HEK293 (cell line): Measurements from ENCODE around the gene PAK4.

Experiments
- CTCF ChIA-PET: fragments of 350-600 bp; formaldehyde crosslinking; extraction: SDS; loops from one replicate; lab custom pipeline; 2021; ENCODE audit warnings: antibody characterized with exemption; lab: Yijun Ruan, JAX
- POLR2A ChIA-PET: fragments of 300-600 bp; formaldehyde crosslinking; extraction: SDS; loops from one replicate; lab custom pipeline; 2020; ENCODE audit warnings: antibody characterized with exemption, inconsistent platforms; lab: Yijun Ruan, JAX
- H3K27ac ChIP-seq: fragments of 200-500 bp; sonication (Bioruptor generic); 2 replicates; pipeline ENCODE4 v1.5.1; 2014; ENCODE audit warnings: low read depth, low read length, control low read depth, inconsistent platforms; ENCODE audit errors: extremely low read depth
- H3K36me3 ChIP-seq, 2 experiments: fragments of 200-500 bp in 1 of 2; sonication (Bioruptor generic) in 1 of 2; 1 replicate in 1 of 2; 2 replicates in 1 of 2; pipeline ENCODE4 v1.5.1; 2014 to 2017; ENCODE audit warnings: inconsistent platforms in 2 of 2, low read length in 2 of 2; ENCODE audit not compliant: control insufficient read depth in 2 of 2, insufficient read depth in 1 of 2
- H3K4me1 ChIP-seq: fragments of 200-500 bp; sonication (Bioruptor generic); 2 replicates; pipeline ENCODE4 v1.5.1; 2014; ENCODE audit warnings: mild to moderate bottlenecking, low read length, inconsistent platforms; ENCODE audit not compliant: control insufficient read depth, insufficient read depth
- H3K4me3 ChIP-seq: 2 replicates; pipeline ENCODE4 v1.5.1; 2011; ENCODE audit warnings: low read depth, mild to moderate bottlenecking, control low read depth, low read length, moderate library complexity
- H3K9me3 ChIP-seq: fragments of 200-500 bp; sonication (Bioruptor generic); 2 replicates; pipeline ENCODE4 v1.5.1; 2014; ENCODE audit warnings: low read depth, low read length, inconsistent platforms; ENCODE audit not compliant: control insufficient read depth, insufficient read depth
- GLI4 ChIP-seq: fragments of 450-650 bp; formaldehyde crosslinking; IDR thresholded peaks from 2 replicates; pipeline ENCODE4 v1.5.1; 2016; ENCODE audit warnings: missing biosample characterization, missing genetic modification characterization
- HOXA7 ChIP-seq: sonication (generic); formaldehyde crosslinking; IDR thresholded peaks from 2 replicates; pipeline ENCODE4 v1.8.1; 2022; ENCODE audit warnings: missing genetic modification reagents, borderline replicate concordance
- KLF10 ChIP-seq: fragments of 450-650 bp; IDR thresholded peaks from 2 replicates; pipeline ENCODE4 v1.5.1; 2018; ENCODE audit warnings: missing biosample characterization, mild to moderate bottlenecking, missing genetic modification characterization
- OVOL3 ChIP-seq: fragments of 450-650 bp; formaldehyde crosslinking; IDR thresholded peaks from 2 replicates; pipeline ENCODE4 v1.5.1; 2016; ENCODE audit warnings: missing biosample characterization, missing genetic modification characterization
- SALL2 ChIP-seq: fragments of 450-650 bp; formaldehyde crosslinking; IDR thresholded peaks from 2 replicates; pipeline ENCODE4 v1.5.0; 2017; ENCODE audit warnings: missing biosample characterization, mild to moderate bottlenecking, missing genetic modification characterization, borderline replicate concordance
- WT1 ChIP-seq: fragments of 450-650 bp; formaldehyde crosslinking; IDR thresholded peaks from 2 replicates; pipeline ENCODE4 v1.5.1; 2016; ENCODE audit warnings: missing biosample characterization, missing genetic modification characterization
- ZIC2 ChIP-seq: fragments of 450-650 bp; formaldehyde crosslinking; IDR thresholded peaks from 2 replicates; pipeline ENCODE4 v1.5.1; 2016; ENCODE audit warnings: missing biosample characterization, missing genetic modification characterization
- ZNF132 ChIP-seq: fragments of 450-650 bp; formaldehyde crosslinking; IDR thresholded peaks from 2 replicates; pipeline ENCODE4 v1.5.1; 2017; ENCODE audit warnings: missing biosample characterization, missing genetic modification characterization, borderline replicate concordance
- ZNF223 ChIP-seq: fragments of 450-650 bp; formaldehyde crosslinking; IDR thresholded peaks from 2 replicates; pipeline ENCODE4 v1.5.1; 2016; ENCODE audit warnings: missing biosample characterization, missing genetic modification characterization
- ZNF23 ChIP-seq: fragments of 450-650 bp; formaldehyde crosslinking; IDR thresholded peaks from 2 replicates; pipeline ENCODE4 v1.5.1; 2016; ENCODE audit warnings: missing biosample characterization, missing genetic modification characterization, borderline replicate concordance
- ZNF266 ChIP-seq: fragments of 450-650 bp; formaldehyde crosslinking; IDR thresholded peaks from 2 replicates; pipeline ENCODE4 v1.5.1; 2016; ENCODE audit warnings: missing biosample characterization, missing genetic modification characterization, low read depth
- ZNF37A ChIP-seq: fragments of 450-650 bp; IDR thresholded peaks from 2 replicates; pipeline ENCODE4 v1.5.1; 2018; ENCODE audit warnings: missing biosample characterization, missing genetic modification characterization
- ZNF398 ChIP-seq: fragments of 450-650 bp; formaldehyde crosslinking; IDR thresholded peaks from 2 replicates; pipeline ENCODE4 v1.5.1; 2017; ENCODE audit warnings: missing biosample characterization, missing genetic modification characterization
- ZNF510 ChIP-seq: fragments of 450-650 bp; formaldehyde crosslinking; IDR thresholded peaks from 2 replicates; pipeline ENCODE4 v1.5.1; 2018; ENCODE audit warnings: mild to moderate bottlenecking, missing genetic modification characterization, missing biosample characterization; ENCODE audit not compliant: insufficient replicate concordance
- ZNF654 ChIP-seq: fragments of 450-650 bp; formaldehyde crosslinking; IDR thresholded peaks from 2 replicates; pipeline ENCODE4 v1.5.1; 2016; ENCODE audit warnings: low read depth, missing biosample characterization, missing genetic modification characterization
- TF ChIP-seq, protein P1 (sequence below): fragments of 450-650 bp; formaldehyde crosslinking; IDR thresholded peaks from 2 replicates; pipeline ENCODE4 v1.5.1; 2016; ENCODE audit warnings: missing biosample characterization, missing genetic modification characterization
- TF ChIP-seq, protein P2 (sequence below): fragments of 450-650 bp; formaldehyde crosslinking; IDR thresholded peaks from 2 replicates; pipeline ENCODE4 v1.5.1; 2016; ENCODE audit warnings: missing biosample characterization, missing genetic modification characterization
- TF ChIP-seq, protein P3 (sequence below): fragments of 450-650 bp; formaldehyde crosslinking; IDR thresholded peaks from 2 replicates; pipeline ENCODE4; 2016; ENCODE audit warnings: missing biosample characterization, missing genetic modification characterization

PAK4 gene

DNA sequence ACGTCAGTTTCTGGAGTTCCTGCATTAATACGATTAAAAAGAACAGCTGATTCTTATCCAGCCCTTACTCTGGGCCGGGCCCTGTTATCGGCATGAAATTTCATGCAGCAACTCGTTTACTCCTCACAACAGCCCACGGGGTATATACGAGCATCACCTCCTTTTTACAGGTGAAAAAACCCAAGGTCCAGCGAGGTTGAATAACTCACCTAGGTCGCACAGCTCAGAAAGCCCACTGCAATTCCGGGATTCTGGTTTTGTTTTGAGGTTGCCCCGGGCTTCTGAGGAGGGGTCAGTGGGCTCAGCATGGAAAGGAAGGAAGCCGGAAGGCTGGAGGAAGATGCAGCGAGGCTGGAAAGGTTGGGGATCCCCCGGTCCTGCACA lies 42.0 kb upstream of the PAK4 start:
- no peak overlapping the region for H3K4me3 ChIP-seq
- no peak for TF ChIP-seq KLF10 (tag by site-specific recombination)
- TF ChIP-seq ZNF223: no peak
- no peak for TF ChIP-seq ZNF654
- no peak for TF ChIP-seq ZNF23 (tag by site-specific recombination)
- no peak for TF ChIP-seq OVOL3
- TF ChIP-seq ZNF37A (tag by site-specific recombination): no peak
- no peak for TF ChIP-seq SALL2 (tag by site-specific recombination)
- TF ChIP-seq, protein P1, sequence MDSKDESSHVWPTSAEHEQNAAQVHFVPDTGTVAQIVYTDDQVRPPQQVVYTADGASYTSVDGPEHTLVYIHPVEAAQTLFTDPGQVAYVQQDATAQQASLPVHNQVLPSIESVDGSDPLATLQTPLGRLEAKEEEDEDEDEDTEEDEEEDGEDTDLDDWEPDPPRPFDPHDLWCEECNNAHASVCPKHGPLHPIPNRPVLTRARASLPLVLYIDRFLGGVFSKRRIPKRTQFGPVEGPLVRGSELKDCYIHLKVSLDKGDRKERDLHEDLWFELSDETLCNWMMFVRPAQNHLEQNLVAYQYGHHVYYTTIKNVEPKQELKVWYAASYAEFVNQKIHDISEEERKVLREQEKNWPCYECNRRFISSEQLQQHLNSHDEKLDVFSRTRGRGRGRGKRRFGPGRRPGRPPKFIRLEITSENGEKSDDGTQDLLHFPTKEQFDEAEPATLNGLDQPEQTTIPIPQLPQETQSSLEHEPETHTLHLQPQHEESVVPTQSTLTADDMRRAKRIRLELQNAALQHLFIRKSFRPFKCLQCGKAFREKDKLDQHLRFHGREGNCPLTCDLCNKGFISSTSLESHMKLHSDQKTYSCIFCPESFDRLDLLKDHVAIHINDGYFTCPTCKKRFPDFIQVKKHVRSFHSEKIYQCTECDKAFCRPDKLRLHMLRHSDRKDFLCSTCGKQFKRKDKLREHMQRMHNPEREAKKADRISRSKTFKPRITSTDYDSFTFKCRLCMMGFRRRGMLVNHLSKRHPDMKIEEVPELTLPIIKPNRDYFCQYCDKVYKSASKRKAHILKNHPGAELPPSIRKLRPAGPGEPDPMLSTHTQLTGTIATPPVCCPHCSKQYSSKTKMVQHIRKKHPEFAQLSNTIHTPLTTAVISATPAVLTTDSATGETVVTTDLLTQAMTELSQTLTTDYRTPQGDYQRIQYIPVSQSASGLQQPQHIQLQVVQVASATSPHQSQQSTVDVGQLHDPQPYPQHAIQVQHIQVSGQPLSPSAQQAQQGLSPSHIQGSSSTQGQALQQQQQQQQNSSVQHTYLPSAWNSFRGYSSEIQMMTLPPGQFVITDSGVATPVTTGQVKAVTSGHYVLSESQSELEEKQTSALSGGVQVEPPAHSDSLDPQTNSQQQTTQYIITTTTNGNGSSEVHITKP: no peak
- TF ChIP-seq ZNF266 (tag by site-specific recombination): no peak
- TF ChIP-seq, protein P2, sequence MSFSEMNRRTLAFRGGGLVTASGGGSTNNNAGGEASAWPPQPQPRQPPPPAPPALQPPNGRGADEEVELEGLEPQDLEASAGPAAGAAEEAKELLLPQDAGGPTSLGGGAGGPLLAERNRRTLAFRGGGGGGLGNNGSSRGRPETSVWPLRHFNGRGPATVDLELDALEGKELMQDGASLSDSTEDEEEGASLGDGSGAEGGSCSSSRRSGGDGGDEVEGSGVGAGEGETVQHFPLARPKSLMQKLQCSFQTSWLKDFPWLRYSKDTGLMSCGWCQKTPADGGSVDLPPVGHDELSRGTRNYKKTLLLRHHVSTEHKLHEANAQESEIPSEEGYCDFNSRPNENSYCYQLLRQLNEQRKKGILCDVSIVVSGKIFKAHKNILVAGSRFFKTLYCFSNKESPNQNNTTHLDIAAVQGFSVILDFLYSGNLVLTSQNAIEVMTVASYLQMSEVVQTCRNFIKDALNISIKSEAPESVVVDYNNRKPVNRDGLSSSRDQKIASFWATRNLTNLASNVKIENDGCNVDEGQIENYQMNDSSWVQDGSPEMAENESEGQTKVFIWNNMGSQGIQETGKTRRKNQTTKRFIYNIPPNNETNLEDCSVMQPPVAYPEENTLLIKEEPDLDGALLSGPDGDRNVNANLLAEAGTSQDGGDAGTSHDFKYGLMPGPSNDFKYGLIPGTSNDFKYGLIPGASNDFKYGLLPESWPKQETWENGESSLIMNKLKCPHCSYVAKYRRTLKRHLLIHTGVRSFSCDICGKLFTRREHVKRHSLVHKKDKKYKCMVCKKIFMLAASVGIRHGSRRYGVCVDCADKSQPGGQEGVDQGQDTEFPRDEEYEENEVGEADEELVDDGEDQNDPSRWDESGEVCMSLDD (tag by site-specific recombination): no peak
- TF ChIP-seq GLI4: no peak
- no peak for TF ChIP-seq ZNF132 (tag by site-specific recombination)
- no peak for TF ChIP-seq ZNF398 (tag by site-specific recombination)
- TF ChIP-seq HOXA7 (CRISPR knock-in tag): no peak
- no peak for TF ChIP-seq WT1 (tag by site-specific recombination)
- TF ChIP-seq ZNF510 (tag by site-specific recombination): no peak
- TF ChIP-seq, protein P3, sequence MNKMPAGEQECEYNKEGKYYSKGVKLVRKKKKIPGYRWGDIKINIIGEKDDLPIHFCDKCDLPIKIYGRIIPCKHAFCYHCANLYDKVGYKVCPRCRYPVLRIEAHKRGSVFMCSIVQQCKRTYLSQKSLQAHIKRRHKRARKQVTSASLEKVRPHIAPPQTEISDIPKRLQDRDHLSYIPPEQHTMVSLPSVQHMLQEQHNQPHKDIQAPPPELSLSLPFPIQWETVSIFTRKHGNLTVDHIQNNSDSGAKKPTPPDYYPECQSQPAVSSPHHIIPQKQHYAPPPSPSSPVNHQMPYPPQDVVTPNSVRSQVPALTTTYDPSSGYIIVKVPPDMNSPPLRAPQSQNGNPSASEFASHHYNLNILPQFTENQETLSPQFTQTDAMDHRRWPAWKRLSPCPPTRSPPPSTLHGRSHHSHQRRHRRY (tag by site-specific recombination): no peak
- no peak for TF ChIP-seq ZIC2 (tag by site-specific recombination)
- no peak overlapping the region for H3K27ac ChIP-seq
- ChIA-PET CTCF (interaction anchor here (0.6 to 2.6 kb wide), 8 partner anchors 9 to 124 kb away, joined by 3 to 13 read pairs (median 4); no protein-coding TSS in a partner anchor), POLR2A (no interaction called here)
- no peaks in the 10 kb centered on the region for H3K9me3 ChIP-seq
- no peaks in the 10 kb centered on the region; a peak in 1 of 3 replicates for H3K36me3 ChIP-seq
- H3K4me1 ChIP-seq: peaks cover 5% of the 10 kb centered on the region; the same call in 1 of the 2 replicates
